ENCODE measurements around the gene MYOCD.

The MYOCD gene

DNA sequence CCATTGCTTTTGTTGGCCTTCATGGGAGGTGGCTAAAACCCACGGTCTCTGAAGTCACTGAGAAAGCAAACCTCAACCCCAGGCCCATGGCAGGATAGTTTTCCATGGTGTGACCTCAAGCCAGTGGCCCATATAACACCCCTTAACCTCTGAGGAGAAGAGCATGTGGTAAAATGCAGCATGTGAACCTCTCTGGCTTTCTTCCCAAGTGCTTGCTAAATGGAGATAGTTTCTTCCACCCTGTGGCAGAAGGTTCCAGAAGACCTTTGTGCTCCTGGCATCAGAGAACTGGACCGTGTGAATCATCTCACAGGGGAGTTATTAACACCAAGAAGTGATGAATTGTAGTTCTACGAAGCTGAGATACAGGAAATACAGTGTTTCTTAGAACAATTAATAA is 47.3 kb downstream of the MYOCD start:
- no peak for DNase-seq

GRCh38 chr17:12719948-12720347 is 54.3 kb downstream of the MYOCD start:
- DNase-seq, result no peak

DNA sequence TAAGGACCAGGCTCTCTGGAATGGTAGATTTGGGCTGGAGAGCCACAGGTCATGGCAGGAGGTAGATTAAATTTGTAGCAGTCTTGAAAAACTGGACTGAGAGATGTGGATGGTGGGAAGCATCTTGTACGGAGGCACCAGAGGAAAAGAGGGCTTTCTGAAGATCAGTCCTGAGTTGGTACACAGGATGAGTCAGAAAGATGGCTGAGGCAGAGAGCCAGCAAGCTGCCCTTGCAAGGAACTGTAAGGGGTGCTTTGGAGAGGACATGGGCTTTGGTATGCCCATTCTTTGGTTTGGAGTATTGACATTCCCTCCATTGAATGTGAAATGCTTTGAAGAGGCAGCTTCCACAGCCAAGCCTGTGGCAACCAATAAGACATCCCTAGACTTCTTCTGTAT is 55.9 kb downstream of the MYOCD start:
- DNase-seq, result no peak

DNA sequence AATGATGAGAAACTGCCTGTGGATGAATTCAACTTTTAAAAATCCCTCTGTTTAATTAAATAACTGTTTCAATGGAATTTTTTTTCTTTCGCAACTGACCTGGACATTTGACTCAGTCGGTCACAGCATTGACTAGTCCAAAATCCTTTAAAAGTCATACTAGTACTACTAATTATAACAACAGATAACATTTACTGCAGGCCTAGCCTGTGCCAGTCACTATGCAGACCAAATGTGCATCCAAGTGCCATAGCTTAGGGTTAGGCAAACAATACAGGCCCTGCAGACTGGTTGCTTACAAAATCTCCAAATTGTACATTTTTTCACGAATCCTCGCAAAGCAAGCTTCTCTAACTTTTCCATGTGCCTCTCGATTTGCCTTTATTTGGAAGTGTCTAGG is 56.6 kb downstream of the MYOCD start:
- DNase-seq, result no peak

DNA sequence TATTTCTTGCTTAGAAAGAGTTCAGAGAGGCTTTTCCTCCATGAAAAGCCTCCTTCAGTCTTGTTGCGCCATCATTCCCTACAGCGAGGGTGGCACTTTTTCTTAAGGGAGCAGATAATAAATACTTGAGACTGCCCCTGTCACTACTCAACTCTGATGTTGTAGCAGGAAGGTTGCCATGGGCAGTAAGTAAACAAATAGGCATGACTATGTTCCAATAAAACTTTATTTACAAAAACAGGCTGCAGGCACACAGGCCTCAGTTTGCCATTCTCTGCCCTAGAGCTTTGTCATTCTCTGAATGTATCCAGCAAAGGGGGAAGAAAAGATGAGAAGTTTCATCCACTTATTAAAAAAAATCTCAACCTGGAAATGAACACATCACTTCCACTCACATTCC is 60.4 kb downstream of the MYOCD start:
- no peak for DNase-seq

DNA sequence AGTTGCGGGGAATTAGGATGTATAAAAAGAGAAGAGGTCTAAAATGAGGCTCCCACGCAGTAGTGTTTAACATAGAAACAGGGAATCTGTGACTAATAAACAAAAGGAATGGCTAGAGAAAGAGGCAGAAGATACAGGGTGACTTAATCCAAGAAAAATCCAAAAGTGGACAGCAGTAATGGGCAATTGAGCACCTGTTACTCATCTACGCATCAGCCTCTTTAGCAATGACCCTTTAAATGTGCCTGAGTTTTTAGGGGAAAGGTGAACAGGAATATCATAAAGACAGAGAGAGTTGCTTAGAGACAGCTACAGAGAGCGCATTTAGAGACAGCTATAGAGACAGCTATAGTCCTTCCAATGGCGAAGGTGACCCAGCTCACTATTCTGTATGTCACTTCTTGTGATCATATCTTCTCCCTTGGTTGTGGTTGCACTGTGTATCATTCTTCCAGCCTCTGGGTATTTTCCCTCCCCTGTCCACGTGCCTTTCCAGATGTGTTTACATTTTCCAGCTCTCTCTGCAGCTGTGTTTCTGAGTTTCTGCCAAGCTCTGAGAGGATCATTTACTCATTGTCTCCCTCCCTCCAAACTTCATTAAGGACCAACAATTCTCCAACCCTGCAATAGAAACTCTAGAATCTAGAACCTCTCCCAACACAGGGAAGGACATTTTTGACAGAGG is 61.5 kb downstream of the MYOCD start:
- no peak for DNase-seq

DNA sequence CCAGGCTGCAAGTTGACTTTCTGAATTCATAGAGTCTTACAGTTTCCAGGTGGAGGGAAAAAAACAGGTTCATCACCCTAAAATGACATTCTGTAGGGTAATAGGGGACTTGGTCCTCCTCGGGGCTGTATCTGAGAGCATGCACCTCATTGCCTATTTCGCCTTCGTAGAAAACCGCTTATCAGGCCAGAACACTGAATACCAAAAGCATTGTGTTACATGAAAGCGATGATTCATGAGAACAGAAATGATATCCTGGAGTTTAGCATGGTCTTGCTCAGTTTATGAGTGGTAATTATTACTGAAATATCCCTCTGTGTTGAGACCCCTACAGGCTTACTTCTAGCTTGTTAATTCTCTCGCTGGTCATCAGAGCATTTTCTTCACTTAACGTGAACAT is 62.2 kb downstream of the MYOCD start:
- no peak for DNase-seq

GRCh38 chr17:12729086-12729485 is 63.4 kb downstream of the MYOCD start:
- no peak for DNase-seq

DNA sequence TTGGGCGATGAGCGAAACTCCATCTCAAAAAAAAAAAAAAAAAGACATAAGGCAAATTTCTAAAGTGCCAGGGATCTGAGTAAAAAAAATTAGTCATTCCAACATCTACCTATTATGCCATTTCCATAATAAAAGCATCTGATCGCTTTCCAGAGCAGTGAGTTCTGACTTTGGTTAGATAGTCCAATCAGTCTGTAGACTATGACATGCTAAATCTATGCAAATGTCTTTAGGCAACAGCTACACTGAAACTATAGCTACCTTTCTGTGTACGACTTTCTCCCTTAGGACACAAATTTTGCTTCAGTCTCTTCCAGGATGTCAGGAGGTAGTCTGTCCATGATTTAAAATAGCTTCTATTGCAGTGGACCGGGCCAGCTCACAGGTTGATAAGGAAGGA is 64.7 kb downstream of the MYOCD start:
- DNase-seq, result no peak

DNA sequence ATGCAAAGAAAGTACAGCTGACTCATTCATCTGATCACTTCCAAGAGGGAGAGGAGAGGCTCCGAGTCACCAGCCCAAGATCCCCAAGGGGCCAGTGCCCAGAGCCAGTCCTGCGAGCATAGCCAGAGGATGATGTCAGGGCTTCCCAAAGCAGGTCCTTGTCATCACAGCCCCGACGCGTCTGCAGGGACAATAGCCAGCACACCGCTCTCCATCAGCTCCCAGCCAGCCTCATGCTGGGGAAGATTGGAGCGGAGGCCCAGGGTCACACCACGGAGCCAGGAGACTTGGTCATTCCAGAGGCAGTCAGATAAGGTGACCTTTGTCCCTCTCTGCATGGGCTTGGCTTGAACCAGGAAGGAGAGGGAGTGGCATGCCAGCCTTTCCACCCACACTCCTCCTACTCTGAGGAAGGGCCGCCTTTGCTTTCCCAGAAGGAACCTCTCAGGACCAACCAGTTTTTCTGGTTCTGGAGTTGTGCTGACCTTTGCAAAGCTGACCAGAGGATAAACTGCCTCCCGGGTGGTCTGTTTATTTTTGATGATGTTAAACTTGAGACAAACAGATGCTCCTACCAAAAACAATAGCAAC is 65.3 kb downstream of the MYOCD start:
- no peak for DNase-seq

- no peak for DNase-seq
Observed at GRCh38 chr17:12731839-12732238, 66.1 kb downstream of the MYOCD start.

GRCh38 chr17:12732366-12732765 is 66.7 kb downstream of the MYOCD start:
- no peak for DNase-seq

- DNase-seq, result no peak
Observed at GRCh38 chr17:12734926-12735325, 69.2 kb downstream of the MYOCD start.

- no peak for DNase-seq
Observed at GRCh38 chr17:12735517-12735916, 69.8 kb downstream of the MYOCD start.

DNA sequence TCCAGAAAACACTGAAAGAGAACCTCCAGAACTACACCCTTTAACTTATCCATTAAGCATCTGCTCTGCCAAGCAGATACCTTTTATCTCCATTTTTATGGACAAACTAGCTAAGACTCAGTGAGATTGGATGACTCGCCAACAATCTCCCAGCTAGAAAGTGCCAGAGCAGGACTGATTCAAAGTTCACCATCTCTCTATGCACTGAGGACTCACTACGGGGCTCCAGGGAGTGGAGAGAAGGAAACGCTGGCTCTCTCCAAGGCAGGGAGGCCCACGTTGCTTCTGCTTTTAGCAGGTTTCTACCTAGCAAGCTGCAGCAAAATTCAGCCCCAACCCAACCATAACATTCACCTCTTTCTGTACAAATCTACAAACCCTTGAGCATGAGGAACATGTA is 70.8 kb downstream of the MYOCD start:
- DNase-seq, result no peak

DNA sequence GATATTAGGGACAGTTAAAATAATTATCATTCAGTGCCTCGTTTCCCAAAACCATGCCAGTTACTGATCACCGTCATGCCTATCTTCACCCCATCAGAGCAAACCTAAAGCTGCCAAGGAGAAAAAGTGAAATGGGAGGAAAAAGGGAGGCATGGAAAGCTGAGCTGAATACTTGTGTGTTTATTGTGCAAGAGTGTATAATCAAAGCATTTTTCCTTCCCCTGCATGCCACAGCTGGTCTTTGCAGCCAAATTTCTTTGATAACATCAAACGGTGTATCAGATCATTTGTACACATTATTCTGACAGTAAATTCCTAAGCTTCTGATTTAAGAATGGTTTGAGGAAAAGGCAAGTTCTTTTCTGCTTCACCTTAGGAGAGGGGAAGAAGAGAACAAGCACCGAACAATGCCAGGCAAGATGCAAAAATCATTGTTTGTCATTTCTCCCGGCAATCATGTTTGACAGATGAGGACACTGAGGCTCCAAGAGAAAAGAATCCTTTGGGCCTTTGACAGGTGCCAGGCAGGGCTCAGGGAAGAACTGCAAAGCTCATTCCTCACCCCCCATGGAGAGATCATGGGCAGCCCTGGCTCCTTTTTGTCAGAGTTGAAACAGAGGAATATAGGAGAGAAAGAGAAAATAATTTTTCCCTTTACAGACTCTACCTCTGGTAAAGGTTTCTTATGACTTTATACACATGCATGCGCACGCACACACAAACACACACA is 72.2 kb downstream of the MYOCD start:
- DNase-seq, result no peak

GRCh38 chr17:12738624-12739023 is 72.9 kb downstream of the MYOCD start:
- no peak for DNase-seq

- no peak for DNase-seq
Observed at GRCh38 chr17:12739500-12739899, 73.8 kb downstream of the MYOCD start.

DNA sequence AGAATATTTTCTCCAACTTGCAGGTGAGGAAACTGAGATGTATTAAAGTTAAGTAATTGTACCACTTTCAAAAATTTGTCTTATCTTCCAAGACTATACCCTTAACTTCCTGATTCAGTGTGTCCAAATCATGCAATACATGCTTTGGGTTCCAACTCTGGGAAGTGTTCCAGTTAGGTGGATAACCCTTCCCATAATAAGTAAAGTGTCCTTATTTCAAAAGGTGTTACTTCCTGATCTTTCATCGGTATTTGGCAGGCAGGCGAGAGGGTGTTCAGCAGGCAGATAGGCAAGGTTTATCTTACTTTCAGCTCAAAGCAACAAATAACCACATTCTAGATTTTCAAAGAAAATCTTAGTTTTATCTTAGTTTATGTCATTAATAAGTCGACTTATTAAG is 77.4 kb downstream of the MYOCD start:
- no peak for DNase-seq

GRCh38 chr17:12744298-12744697 is 78.6 kb downstream of the MYOCD start:
- DNase-seq, result no peak

DNA sequence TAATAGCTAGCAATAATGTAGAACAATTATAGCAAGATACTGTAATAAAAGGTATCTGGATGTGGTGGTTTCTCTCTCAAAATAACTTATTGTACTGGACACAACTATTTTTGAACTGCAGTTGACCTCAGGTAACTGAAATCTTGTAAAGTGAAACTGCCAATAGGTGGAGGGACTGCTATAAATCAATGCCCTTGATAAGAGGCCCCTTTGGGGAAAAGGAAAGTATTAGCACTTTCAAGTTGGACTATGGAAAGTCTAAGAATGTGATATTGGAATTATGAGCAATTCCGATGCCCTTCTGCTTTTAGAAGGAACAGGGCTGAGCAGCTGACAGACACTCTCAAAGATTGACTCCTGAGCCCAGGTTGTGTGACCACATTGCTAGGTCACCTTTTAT is 79.1 kb downstream of the MYOCD start:
- DNase-seq, result no peak

DNA sequence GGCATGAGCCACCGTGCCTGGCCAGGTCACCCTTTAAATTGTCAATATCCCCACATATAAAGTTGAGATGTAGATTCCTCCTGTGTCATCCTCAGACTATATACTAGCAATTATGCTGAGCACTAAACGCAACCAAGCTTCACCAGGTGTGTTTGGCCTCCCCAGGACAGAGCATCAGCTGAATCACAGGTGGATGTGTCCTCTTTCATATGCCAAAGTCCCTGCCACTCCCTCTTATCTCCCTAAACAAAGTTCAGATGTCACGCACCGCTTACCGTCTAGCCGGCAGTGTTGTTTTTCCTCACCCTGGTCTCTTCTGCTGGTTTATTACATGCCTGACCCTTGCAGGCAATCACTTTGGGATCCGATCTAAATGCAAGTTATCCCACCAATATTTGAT is 79.8 kb downstream of the MYOCD start:
- no peak for DNase-seq

GRCh38 chr17:12756786-12757185 is 91.1 kb downstream of the MYOCD start:
- DNase-seq, result no peak

GRCh38 chr17:12759090-12759489 is 93.4 kb downstream of the MYOCD start:
- no peak for DNase-seq
